CD14-positive monocyte (primary cell): ENCODE measurements around the gene FDXACB1. TPM values are rescaled to one million over a fixed set of nuclear protein-coding genes. Genes with fewer than 3 reads are reported as not detected.

Experiments
- DNase-seq, 3 donors: peaks; one replicate each; pipeline ENCODE4 v3.0.0-alpha.2; 2011 to 2022
- H2AFZ ChIP-seq: 2 replicates; pipeline ENCODE4 v1.6.0; 2012; ENCODE audit warnings: mild to moderate bottlenecking, low read depth, low read length, inconsistent platforms; ENCODE audit not compliant: insufficient read depth, poor library complexity, severe bottlenecking
- H3K27ac ChIP-seq, 2 donors: 1 replicate in 1 of 2; 2 replicates in 1 of 2; pipeline ENCODE4 v1.5.1; 2012 to 2013; ENCODE audit warnings: low read length in 2 of 2, control low read depth in 1 of 2, inconsistent platforms in 1 of 2, low read depth in 1 of 2, mild to moderate bottlenecking in 1 of 2
- H3K27me3 ChIP-seq, 2 donors: one replicate each; pipeline versions ENCODE4 v1.6.0 to v1.6.1; 2011 to 2013; ENCODE audit warnings: low read length in 2 of 2; ENCODE audit not compliant: control insufficient read depth in 2 of 2, insufficient read depth in 2 of 2
- H3K36me3 ChIP-seq, 2 donors: replicated peaks in 1 of 2; 1 replicate in 1 of 2; 2 replicates in 1 of 2; pipeline versions ENCODE4 v1.5.1 to v1.6.1; 2012 to 2013; ENCODE audit warnings: low read length in 2 of 2, control low read depth in 1 of 2, inconsistent platforms in 1 of 2, mild to moderate bottlenecking in 1 of 2; ENCODE audit not compliant: insufficient read depth in 2 of 2, control insufficient read depth in 1 of 2
- H3K4me1 ChIP-seq, 2 donors: 1 replicate in 1 of 2; 2 replicates in 1 of 2; pipeline versions ENCODE4 v1.5.1 to v1.6.1; 2012 to 2013; ENCODE audit warnings: low read length in 2 of 2, control low read depth in 1 of 2, inconsistent platforms in 1 of 2, mild to moderate bottlenecking in 1 of 2, moderate library complexity in 1 of 2; ENCODE audit not compliant: insufficient read depth in 2 of 2, control insufficient read depth in 1 of 2
- H3K4me2 ChIP-seq: replicated peaks from 2 replicates; pipeline ENCODE3; 2012; ENCODE audit warnings: low read length, moderate library complexity, mild to moderate bottlenecking; ENCODE audit not compliant: poor library complexity, severe bottlenecking; ENCODE audit errors: extremely low read depth
- H3K4me3 ChIP-seq, 3 experiments: fragments of 200-600 bp in 1 of 3; sonication (generic) in 1 of 3; replicated peaks in 1 of 3; 1 replicate in 2 of 3; 2 replicates in 1 of 3; pipeline ENCODE4 v1.5.1; 2011 to 2013; ENCODE audit warnings: low read length in 3 of 3, mild to moderate bottlenecking in 3 of 3, control low read depth in 2 of 3, low read depth in 2 of 3, inconsistent platforms in 1 of 3, moderate library complexity in 1 of 3
- H3K79me2 ChIP-seq: 2 replicates; pipeline ENCODE4 v1.6.0; 2012; ENCODE audit warnings: mild to moderate bottlenecking, control low read depth, inconsistent platforms, low read length, moderate library complexity; ENCODE audit not compliant: insufficient read depth
- H3K9ac ChIP-seq: 2 replicates; pipeline ENCODE4 v1.6.0; 2017; ENCODE audit warnings: low read length, mild to moderate bottlenecking; ENCODE audit not compliant: insufficient read depth, poor library complexity, severe bottlenecking
- H3K9me3 ChIP-seq, 2 donors: replicated peaks in 1 of 2; 1 replicate in 1 of 2; 2 replicates in 1 of 2; pipeline versions ENCODE4 v1.5.1 to v1.6.1; 2012 to 2013; ENCODE audit warnings: low read length in 2 of 2, control low read depth in 1 of 2; ENCODE audit not compliant: control insufficient read depth in 1 of 2, insufficient read depth in 1 of 2
- H4K20me1 ChIP-seq: 2 replicates; pipeline ENCODE4 v1.6.0; 2012; ENCODE audit warnings: mild to moderate bottlenecking, low read length, control low read depth, moderate library complexity; ENCODE audit not compliant: insufficient read depth
- H3K27ac Mint-ChIP-seq, 7 donors: one replicate each; pipeline ENCODE4 v1.8.0; 2020; ENCODE audit warnings: mild to moderate bottlenecking in 7 of 7, mixed read lengths in 7 of 7, moderate library complexity in 6 of 7, inconsistent platforms in 2 of 7
- H3K27me3 Mint-ChIP-seq, 3 donors: one replicate each; pipeline ENCODE4 v1.8.0; 2021 to 2022; ENCODE audit warnings: low read depth in 3 of 3, mild to moderate bottlenecking in 3 of 3, mixed read lengths in 3 of 3, moderate library complexity in 3 of 3, inconsistent platforms in 1 of 3
- H3K36me3 Mint-ChIP-seq, 2 donors: one replicate each; pipeline ENCODE4 v1.8.0; 2020; ENCODE audit warnings: mixed read lengths in 2 of 2, inconsistent platforms in 1 of 2, mild to moderate bottlenecking in 1 of 2
- H3K4me1 Mint-ChIP-seq: one replicate; pipeline ENCODE4 v1.8.0; 2020; ENCODE audit warnings: mild to moderate bottlenecking, mixed read lengths
- H3K4me3 Mint-ChIP-seq, 2 donors: one replicate each; pipeline ENCODE4 v1.8.0; 2020; ENCODE audit warnings: mild to moderate bottlenecking in 2 of 2, mixed read lengths in 2 of 2, moderate library complexity in 1 of 2
- H3K9me3 Mint-ChIP-seq, 7 donors: one replicate each; pipeline ENCODE4 v1.8.0; 2020 to 2022; ENCODE audit warnings: mixed read lengths in 7 of 7, mild to moderate bottlenecking in 6 of 7, moderate library complexity in 6 of 7, inconsistent platforms in 2 of 7
- WGBS: methylation state at CpG from one replicate; pipeline ENCODE4 v1.1.5; 2013; ENCODE audit warnings: missing lambda C conversion rate; ENCODE audit not compliant: insufficient coverage; 5-methylcytosine and 5-hydroxymethylcytosine counted together
- intact Hi-C, 2 donors: fragments of 100-400 bp; cut with micrococcal nuclease; formaldehyde crosslinking; loops; one replicate each; pipeline versions ENCODE4 v1.15.0 to v1.15.1; 2023
- polyA plus RNA-seq, 3 donors: library from polyadenylated mRNA; depleted of rRNA in 1 of 3; unstranded in 2 of 3; stranded (reverse) in 1 of 3; fragments of 300-500 nt in 2 of 3; fragments of >200 nt in 1 of 3; fragmentation: Illumina TruSeq in 2 of 3; gene quantifications; 1 replicate in 2 of 3; 2 replicates in 1 of 3; pipeline ENCODE4 v1.2.3, GENCODE V29; 2012 to 2021
- TF ChIP-seq, protein P1 (sequence below): fragments of 200-600 bp; IDR thresholded peaks from one replicate; pipeline ENCODE4 v1.8.0; 2022; ENCODE audit warnings: antibody characterized with exemption, mild to moderate bottlenecking

The FDXACB1 gene
- polyA plus RNA-seq, 3 donors: 1.9 to 2.3 (median 2.0) TPM

DNA sequence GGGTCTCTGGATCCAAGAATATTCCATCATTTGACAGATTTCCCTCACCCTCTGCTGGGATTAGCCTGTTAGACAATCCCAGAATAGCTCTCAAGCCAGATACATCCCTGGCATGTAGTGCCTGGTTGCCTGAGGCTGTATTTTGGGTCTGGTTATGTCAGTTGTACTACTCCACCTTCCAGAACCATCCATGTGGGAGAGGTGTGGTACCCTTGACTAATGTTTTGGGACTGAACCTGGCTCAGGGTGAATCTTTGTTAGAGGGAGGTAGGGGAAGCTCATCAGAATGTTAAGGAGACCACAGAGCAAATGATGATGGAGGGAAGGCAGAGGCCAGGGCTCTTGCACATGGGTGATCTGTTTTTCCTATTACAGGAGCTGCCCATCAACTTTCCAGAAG, 45.0 kb upstream of the FDXACB1 start:
- Histone ChIP-seq H3K27me3 (no peaks in the 10 kb centered on the region), H2AFZ (peak overlapping the region; percentile 46), H3K79me2 (no peaks in the 10 kb centered on the region), H3K9me3 (no peaks in the 10 kb centered on the region), H3K36me3 (no peaks in the 10 kb centered on the region), H3K27ac (no peak overlapping the region), H3K4me2 (no peak overlapping the region), H3K4me1 (peaks cover 26 to 37% of the 10 kb centered on the region in 2 donors), H3K9ac (no peak overlapping the region), H4K20me1 (no peaks in the 10 kb centered on the region), H3K4me3 (no peak overlapping the region)
- TF ChIP-seq, protein P1, sequence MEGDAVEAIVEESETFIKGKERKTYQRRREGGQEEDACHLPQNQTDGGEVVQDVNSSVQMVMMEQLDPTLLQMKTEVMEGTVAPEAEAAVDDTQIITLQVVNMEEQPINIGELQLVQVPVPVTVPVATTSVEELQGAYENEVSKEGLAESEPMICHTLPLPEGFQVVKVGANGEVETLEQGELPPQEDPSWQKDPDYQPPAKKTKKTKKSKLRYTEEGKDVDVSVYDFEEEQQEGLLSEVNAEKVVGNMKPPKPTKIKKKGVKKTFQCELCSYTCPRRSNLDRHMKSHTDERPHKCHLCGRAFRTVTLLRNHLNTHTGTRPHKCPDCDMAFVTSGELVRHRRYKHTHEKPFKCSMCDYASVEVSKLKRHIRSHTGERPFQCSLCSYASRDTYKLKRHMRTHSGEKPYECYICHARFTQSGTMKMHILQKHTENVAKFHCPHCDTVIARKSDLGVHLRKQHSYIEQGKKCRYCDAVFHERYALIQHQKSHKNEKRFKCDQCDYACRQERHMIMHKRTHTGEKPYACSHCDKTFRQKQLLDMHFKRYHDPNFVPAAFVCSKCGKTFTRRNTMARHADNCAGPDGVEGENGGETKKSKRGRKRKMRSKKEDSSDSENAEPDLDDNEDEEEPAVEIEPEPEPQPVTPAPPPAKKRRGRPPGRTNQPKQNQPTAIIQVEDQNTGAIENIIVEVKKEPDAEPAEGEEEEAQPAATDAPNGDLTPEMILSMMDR: no peak
- Mint-ChIP-seq H3K4me3 (no peak overlapping the region), H3K36me3 (peaks cover 0 to 4% of the 10 kb centered on the region in 2 donors), H3K27ac (peak overlapping the region in 1 of 7 donors; percentile 64), H3K9me3 (peaks cover 0 to 2% (median 0%) of the 10 kb centered on the region in 7 donors), H3K4me1 (peaks cover 28% of the 10 kb centered on the region), H3K27me3 (peaks cover 0 to 6% (median 3%) of the 10 kb centered on the region in 3 donors)
- DNase-seq: no peak
- intact Hi-C loops: loop anchor here (10.0 kb wide), 2 partner anchors 161 to 1391 kb away; partner anchors contain the start of genes SDHD (in 1 of the 2), TIMM8B (in 1 of the 2) and TTC12 (in 1 of the 2)

DNA sequence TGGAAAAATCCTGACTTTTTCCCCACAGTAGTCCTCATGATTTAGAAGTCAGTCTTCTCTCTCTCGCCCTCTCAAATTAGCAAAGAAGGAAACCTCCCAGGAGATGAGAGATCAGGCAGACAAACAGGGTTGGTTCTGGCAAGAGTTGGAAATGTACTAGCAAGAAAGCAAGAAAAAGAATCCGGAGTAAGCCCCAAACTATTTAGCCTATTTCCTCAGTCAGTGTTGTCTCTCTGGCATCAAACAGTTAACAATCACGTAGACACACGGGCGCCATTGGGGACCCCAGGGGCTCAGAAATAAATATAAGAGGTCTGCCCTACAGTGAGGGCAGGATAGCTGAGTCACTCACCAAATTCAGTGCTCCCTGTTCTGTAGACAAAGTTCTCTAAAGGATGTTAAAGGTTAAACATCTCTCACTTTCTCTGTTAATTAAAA, 44.4 kb upstream of the FDXACB1 start:
- Mint-ChIP-seq H3K9me3 (peaks cover 0 to 2% (median 0%) of the 10 kb centered on the region in 7 donors), H3K27ac (peak overlapping the region in 6 of 7 donors; percentile 21 to 87 (median 60))
- intact Hi-C loops: loop anchor here (10.0 kb wide), 2 partner anchors 161 to 1391 kb away; partner anchors contain the start of genes SDHD (in 1 of the 2), TIMM8B (in 1 of the 2) and TTC12 (in 1 of the 2)

More for the DNA sequence above, 44.4 kb upstream of the FDXACB1 start:
- Mint-ChIP-seq H3K27me3 (peaks cover 0 to 9% (median 3%) of the 10 kb centered on the region in 3 donors), H3K4me3 (no peak overlapping the region), H3K4me1 (peaks cover 33% of the 10 kb centered on the region), H3K36me3 (peaks cover 0 to 4% of the 10 kb centered on the region in 2 donors)
- peaks cover 26 to 41% of the 10 kb centered on the region in 2 donors for H3K4me1 ChIP-seq
- no peaks in the 10 kb centered on the region for H3K27me3 ChIP-seq
- H3K27ac ChIP-seq: peak overlapping the region in 1 of 2 donors; percentile 1
- H3K9me3 ChIP-seq: no peaks in the 10 kb centered on the region
- WGBS: 56% methylated on average over 3 of the region's 5 CpGs
- H3K79me2 ChIP-seq: no peaks in the 10 kb centered on the region
- H2AFZ ChIP-seq: peak overlapping the region; percentile 46
- DNase-seq: no peak
- H3K9ac ChIP-seq: no peak overlapping the region
- H3K4me3 ChIP-seq: no peak overlapping the region
- H3K4me2 ChIP-seq: no peak overlapping the region
- TF ChIP-seq, protein P1: no peak
- H4K20me1 ChIP-seq: no peaks in the 10 kb centered on the region
- H3K36me3 ChIP-seq: no peaks in the 10 kb centered on the region
